Hippocampal formation (tissue), 2 donors: Measurements from ENCODE around the gene JDP2.
A peak's percentile ranks its signal among the peaks of the same experiment; 100 is the strongest.

Experiments
- DNase-seq, 2 donors: peaks; one replicate each; lab custom pipeline; 2025; lab: John Stamatoyannopoulos, UW

Gene JDP2

DNA sequence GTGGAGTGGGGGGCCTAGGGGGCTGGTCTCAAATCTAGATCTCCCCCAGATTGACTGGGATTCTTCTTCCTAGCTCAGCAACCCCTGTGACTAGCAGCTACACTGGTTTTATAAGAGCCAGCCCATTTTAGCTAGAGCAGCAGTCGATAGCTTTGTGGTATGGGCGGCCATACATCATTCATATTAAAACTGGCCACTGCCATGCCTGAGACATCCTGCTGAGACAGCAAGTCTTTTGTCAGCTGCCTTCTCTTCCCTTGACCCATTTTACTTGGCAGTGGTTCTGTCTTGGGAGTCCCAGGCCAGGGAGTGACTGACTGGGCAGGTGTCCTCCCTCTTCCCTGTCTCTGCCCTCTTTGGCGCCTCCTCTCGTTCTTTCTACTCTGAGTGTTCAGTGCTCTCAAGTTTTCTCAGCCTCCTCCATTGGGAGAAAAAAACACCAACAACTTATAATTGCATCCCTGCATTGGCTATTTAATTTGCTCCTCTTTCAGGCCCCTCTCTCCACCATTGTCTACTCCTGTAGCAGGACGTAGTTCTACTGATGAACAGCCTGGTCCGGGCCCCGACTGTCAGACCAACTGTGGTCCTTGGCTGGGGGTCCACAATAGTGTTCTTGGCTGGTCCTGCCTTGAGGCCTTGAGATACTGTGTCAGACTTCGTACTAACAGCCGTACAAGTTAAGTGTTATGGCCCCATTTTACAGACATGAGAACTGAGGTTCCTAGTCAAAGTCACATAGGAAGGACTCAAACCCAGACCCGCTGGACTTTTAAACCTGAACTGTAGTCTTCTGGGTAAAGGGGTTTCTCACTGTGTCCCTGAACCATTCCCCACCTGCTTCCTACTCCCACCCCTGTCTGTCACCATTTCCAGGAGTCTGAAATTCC lies 18.3 kb upstream of the JDP2 start:
- DNase-seq: no peak

DNA sequence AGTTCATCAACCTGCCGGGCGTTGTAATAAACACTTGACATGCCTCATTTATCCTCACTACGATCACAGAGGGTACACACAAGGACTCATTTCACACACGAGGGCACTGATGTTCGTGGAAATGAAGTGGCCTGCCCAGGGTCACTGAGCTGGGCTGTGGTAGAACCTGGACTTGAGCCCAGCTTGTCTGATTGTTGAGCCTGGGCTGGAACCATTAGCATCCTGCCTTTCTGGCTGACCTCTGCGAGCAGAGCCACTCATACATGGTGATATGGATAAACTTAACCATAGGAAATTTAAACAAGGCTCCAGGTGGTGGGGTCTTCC lies 16.6 kb upstream of the JDP2 start:
- DNase-seq: no peak

DNA sequence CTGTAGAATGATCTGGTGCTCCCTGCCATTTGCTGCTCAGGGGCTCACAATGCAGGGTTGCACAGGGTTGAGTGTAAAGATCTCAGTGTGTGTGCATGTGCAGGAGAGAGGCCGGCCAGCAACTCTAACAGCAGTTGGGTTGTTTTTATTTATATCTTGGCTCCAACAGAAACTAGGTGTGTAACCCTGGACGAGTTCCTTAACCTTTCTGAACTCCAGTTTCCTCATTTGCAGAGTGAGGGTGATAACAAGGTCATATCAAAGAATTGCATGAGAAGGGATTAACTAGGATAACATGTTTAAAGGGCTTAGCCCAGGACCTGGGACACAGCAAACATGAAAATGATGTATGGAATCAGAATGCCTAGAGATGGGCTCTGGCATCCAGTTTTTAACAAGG lies 14.8 kb upstream of the JDP2 start:
- no peak for DNase-seq

DNA sequence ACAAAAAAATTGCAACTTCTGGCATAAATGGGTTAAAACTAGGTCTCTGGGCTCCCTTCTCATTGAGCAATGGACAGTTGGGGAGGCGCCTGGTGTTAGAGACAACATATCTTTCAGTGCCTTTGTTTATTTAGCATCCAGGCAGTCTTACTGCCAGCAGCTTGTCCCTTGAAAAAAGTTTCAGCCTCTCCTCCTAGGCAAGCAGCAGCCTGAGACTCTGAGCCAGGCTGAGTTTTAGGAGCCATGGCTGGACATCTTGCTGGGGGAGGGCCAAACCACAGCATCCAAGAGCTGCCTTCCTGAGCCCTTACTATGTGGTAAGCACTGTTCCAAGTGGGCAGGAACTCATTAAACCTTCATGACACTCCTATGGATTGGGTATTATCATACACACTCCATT lies 10.1 kb upstream of the JDP2 start:
- no peak for DNase-seq

DNA sequence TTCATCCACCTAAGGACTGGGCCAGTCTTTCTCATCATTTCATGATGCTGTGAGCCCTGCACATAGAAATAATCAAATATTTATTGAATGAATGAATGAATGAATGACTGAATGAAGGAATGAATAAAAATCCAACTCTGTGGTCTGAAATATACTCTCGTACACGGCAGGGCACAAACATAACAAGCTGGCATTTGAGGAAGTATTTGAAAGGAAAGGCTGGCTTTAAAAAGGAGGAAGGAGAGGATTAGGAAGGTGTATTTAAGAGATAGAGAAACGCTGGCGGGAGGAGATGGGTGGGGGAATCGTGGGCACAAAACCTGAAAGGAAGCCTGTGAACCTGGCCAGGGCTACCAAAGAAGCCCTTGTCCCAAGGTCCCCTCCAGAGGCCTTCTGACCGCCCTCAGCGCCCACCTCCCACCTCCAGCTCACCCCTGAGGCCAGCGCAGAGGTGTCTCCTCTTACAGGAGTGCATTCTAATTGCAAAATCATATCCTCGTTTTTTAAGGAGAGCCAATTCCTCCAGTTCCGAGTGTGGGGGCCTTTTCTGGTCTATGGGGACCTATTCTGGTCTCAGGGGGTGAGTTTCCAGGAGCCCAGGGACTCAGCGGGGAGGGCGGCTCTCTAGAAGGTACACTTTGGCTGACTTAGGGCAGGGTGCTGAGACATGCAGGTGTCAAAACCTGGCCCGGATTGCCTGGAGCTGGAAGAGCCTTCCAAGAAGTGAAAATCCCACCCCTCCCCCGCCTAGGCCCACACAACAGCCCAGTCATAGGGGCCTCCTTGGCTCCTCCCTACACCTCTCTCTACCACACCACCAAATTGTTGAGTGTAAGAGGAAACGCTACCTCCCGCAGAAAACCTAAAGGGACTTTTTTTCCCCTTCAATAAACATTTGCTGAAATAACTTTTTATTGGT lies 8.7 kb upstream of the JDP2 start:
- no peak for DNase-seq

DNA sequence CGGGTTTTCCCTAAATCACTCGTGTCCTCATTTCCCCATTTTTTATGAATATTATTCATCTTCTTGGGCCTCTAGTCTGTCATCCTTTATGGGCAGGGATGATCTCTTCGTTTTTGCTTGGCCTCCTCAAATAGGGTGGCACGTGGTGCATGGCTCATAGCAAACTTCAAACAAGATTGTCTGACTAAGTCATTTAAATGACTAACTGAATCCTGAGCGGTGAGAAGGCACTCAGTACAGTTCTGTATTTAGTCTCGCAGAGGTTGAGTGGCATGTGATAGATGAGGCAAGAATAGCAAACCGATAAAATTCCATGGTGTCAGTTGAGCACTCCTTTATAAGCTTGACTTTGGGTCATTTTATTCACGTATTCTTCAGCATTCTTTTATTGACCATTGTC lies 5.7 kb upstream of the JDP2 start:
- DNase-seq: no peak

DNA sequence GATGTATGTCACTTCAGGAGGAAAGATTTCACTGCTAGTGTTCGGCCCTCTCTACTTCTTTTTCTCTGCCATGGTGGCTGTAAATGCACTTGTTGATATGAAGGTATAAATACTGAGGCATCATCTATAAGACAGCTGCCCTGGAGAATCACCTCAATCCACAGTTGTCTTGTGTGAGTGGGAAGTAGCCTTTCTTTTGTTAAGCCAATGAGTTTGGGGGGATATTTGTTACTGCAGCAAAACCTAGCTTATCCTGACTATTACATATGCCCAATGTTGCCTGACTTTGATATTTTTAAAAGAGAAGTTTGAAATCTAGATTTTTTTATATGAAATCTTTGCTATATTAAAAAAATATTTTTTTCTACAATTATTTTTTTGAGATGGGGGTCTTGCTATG lies 3.3 kb upstream of the JDP2 start:
- DNase-seq: no peak

DNA sequence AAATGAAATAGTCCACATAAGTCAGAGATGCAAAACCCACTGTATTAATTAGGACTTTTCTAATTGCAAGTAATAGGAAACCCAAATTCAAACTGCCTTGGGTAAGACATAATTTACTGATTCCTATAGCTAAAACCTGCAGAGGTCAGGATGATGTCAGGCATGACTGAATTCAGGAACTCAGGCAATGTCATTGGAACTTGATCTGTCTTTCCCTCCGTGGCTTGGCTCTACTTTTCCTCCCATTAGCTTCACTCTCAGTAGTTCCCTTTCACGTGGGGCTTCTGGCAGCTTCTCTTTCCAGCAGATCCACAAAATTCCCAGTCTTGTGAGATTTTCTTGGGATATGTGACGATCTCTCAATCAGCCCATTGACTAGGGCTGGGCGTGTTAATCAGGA lies 2.4 kb upstream of the JDP2 start:
- DNase-seq: no peak

DNA sequence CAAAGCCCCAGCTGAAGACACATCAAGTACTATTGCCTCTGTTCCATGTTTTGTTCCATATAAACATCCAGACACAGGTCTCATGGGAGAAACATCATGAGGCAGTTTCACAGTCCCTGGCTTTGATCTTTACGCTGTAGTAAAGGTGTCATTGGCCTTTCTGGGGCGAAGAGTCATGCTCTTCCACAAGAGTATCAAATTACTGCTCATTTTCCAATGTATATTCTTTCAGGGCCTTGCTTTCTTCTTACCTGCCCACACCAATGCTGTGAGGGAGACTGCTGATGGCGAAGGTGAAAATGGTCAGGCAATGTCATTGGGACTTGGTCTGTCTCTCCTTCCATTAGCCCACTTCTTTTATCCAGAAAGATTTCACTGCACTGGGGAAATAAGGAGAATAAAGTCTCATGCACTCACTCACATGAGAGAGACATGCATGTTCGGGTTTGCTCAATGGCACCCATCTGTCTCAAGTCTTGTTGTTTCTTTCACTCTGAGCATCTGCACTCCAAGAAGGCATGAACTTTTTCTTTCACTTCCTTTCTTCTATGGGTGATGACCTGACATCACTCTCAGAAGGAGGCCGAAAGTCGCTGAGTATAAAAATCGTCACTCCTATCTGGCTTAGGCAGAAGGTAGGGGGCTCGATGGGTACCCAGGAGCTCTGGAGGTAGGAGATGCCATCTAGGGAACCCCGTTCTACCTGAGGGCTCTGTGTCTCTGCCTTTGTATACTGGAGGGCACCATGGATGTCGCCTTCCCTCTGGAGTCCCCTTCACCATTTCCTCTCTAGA lies 1.3 kb upstream of the JDP2 start:
- DNase-seq: no peak

DNA sequence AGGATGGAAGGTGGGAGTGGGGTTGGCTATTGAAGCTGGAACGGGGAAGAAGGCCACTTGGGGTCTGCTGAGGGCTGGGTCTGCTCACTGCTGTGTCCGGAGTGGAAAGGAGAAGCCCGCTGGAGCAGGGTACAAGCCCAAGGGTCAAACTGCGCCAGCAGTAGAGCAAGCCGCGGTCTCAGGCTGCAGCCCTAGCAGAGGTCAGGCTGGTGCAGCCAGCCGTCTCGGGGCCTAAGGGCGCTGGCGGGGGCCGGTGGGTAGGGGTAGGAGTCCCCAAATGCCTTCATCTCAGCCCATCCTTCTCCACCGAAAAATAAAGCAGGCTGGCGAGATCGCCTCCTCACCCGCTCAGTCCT lies 718 bp upstream of the JDP2 start:
- DNase-seq: no peak

DNA sequence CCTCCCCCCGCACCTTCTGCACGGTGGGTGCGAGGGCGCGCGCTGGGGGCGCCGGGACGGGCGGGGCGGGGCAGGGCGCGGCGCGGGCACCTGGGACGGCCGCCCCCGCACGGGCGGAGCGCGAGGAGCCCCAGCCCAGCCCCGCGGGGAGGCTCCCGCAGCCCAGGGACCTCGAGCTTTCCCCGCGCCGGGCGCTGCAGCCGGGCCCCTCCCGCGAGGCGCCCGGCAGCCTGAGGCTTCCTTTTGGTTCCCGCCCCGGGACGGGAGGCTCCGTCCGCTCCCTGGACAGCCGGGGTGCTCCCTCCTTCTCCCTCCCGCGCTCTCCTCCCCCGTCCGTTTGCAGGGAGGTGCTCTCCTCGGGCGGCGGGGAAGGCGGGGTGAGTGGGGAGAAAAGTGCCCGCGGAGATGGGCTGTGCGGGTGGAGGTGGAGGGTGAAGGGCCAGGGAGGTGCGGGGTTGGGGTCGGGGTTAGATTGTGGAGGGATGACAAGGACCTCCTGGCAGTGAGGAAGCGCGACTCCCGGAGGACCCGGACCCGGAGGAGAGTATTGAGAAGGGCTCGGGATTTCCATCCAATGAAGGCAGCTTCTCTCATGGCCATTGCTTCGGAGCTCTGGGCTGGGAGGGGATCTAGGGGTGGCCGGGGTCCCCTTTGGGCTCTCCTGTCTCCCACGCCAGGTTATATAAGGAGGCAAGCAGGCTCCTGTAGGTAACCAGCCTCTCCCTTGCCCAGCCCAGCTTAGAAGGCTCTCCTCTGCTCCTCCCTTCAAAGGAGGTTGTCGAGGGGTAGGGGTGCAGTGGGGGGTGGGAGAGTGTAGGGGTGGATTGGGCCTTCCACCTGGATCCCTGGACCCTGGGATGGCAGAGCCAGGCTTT lies 645 bp downstream of the JDP2 start:
- DNase-seq: peak in 1 of 2 donors; percentile 36

DNA sequence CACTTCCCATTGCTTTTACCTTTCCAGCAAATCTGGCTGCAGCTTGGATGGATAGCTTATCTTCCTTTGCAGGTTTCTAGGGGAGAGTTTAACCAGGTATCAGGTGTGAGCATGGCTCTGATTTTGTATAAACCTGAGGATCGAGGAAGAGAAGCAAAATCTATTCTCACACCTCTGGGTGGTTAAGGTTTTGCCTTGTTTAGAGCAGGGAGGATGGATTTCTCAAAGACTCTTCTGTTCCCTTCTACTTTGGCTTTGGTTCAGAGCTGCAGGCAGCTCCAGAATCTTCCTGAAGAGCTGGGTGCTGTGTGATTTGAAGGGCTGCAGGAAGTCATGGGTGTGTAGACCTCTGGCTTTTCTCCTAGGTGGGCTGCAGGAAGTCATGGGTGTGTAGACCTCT lies 1.7 kb downstream of the JDP2 start:
- no peak for DNase-seq

DNA sequence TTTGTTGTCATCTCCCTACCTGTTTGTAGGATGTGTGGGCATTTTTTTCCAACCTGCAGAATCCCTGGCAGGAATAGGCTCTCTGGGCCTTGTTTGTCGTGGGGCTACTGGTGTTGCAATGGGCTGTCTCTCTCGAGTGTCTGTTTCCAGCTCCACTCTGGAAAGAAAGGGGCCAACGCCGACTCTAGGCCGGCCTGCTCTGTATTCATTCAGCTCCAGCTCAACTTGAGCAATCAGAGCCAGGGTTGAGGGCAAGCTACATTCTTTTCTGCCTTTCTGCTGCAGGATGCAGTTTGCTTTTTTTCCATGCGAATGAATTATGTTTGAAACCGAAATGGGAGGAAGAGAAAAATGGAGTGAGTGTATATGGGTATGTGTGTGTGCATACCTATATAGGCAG lies 2.3 kb downstream of the JDP2 start:
- DNase-seq: no peak

DNA sequence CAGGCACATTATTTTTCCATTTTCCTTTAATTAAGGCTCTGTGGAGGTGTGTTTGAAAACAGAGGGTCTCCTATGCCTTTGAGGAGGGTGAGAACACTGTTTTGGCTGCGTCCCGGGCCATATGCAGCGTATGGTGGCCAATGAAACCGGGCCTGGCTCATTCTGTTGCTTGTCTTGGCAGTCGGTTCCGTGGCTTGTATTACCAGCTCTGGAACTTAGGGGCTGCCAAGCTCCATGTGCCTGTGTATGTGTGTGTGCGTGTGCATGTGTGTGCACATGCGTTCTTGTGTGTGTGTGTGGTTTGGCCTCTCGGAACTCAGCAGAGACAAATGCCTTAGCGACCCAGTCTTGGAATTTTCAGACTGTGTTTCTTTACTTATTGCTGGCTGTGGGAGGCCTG lies 2.7 kb downstream of the JDP2 start:
- DNase-seq: no peak

DNA sequence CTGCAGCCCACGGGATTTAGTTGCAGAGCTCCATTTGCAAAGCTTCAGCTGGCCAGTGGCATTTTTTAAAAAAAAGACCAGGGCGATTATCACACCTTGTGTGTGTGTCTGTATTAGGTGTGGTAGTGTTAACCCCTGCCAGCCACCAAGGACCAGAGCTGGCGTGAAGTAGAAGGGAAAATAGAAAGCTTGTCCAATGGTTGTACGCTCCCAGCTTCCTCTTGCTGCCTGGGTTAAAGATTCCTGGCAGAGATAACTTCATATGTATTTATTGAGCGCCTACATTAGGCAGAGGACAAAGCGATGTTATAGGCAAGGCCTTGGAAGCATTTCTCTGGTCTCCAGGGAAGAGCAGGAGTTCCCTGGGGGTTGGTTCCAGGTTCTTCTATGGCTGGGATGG lies 3.2 kb downstream of the JDP2 start:
- no peak for DNase-seq

DNA sequence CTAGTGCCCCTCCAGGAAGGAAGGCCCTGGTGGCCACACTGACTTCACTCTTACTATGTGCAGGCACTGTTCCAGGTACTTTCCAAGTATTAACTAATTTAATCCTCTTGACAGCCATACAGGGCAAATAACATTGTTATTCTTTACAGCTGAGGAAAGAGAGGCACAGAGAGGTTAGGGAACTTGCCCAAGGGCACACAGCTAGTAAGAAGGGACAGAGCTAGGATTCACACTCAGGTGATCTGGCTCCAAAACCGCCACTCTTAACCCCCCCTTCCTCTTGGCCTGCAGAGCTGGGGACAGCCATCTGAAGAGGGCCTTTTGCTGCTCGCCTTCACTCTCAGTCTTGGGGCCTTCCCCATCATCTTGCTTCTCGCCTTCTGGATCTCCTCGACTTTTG lies 4.0 kb downstream of the JDP2 start:
- DNase-seq: no peak

DNA sequence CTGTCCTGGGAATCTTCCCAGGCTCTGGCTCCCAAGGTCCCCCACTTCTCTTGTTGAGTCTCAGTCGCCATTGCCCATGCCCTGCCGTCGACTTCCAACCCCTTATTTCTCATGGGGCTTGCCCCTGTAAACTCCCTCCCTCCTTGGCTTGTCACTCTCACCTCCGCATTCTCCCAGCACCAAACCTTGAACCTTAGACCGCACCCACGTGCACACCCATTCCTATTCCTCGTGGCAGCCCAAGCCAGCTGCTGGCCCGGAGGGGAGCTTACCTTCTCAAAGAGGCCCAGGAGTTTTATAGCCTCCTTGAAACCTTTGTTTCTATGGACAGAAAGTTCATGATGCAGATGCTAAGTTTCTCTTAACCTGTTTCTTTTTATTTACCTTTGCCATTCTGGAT lies 4.6 kb downstream of the JDP2 start:
- DNase-seq: no peak

DNA sequence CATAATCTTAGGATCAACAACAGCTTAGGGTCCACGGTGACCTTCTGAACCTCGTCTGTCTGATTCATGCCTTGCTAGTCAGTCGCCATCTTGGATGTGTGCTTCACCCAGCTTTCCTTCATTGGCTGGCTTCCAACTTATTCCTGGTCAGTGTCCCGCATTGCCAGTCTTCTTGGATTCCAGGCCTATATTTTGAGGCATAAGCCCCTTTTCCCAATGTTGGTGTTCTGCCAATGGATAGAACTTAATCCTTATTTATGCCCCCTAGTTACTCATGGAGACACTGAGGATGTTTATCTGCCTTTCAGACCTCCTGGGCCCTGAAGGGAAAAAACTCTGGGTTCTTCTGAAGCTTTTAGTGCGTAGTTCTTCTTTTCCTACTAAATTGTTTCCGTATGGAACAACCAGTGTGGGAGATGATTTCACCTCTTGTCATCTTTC lies 5.8 kb downstream of the JDP2 start:
- DNase-seq: no peak

DNA sequence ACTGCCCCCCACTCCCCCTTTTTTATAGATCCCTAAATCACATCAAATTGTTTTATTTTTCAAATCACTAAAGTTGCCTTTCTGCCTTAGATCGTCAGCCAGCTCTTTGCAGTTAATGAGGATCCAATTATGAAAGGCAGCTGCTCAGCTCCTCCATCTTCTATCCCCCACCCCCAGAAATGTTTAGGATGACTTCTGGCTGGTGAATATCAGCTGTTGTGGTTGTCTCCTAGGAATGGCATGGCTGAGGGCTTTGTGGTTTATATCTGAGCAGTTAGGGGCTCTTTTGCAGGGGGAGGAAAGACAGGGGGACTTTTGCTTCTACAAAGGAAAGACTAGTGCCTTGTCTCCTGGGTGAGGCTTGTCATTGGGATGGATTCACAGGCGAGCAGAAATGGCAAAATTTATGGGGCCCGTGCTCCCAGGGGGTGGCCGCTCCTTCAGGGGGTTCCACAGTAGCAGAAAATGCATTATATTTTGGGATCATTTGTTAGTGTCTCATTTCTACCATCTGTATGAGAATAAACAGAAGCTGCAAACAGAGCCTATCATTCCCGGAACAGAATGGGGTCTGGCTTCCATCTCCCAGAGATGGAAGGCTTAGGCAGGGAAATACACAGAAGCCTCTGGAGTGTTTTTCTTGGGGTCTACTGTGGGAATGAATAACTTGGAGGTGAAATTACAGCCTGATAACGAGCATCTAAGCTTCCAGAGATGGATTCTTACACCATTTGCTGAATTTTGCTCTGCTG lies 6.5 kb downstream of the JDP2 start:
- DNase-seq: no peak

DNA sequence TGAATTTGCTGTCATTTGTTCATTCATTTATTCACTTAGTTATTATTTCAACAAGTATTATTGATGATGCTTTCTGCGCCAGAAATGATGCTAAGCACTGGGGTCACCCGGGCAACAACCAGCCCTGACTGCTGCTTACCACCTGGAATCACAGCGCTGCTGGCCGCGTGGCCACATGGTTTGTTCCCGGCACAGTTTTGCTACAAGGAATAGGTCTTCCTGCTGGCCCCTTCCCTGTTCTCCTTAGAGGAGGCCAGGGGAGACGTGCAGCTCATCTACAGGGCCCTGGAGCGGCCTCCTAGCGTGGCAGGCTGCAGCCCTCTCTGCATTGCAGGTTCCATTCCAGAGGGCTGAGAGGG lies 7.0 kb downstream of the JDP2 start:
- DNase-seq: no peak

DNA sequence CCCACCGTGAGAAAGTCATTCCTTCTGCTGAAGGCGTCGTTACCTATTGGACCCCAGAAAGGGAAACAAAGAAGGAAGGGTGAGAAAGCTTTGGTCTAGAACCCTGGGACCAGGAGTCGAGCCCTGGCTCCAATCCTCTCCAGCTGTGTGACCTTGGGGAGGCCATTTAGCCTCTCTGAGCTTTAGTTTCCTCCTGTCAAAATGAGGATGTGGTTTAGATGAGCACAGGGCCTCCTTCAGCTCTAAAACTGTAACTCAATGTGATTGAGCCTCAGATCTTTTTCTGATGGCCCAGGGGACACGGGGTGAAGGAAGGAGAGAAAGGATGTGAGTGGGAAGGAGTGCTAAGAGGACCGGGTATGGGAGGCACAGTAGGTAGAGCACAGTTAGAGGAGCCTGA lies 7.7 kb downstream of the JDP2 start:
- DNase-seq: no peak
